ENCODE data around the gene EVI5L.

EVI5L gene

GRCh38 chr19:7905859-7906258 lies 75.8 kb downstream of the EVI5L start:
- Histone ChIP-seq H3K36me3 (peaks cover 40% of the 10 kb centered on the region), H3K27ac (no peak overlapping the region), H3K9me3 (ENCODE audit: severe bottlenecking) (no peaks in the 10 kb centered on the region), H3K4me3 (ENCODE audit: low read depth, low read length) (no peak overlapping the region), H3K27me3 (ENCODE audit: insufficient read depth, low read depth, severe bottlenecking) (no peaks in the 10 kb centered on the region)
- TF ChIP-seq, protein P1, sequence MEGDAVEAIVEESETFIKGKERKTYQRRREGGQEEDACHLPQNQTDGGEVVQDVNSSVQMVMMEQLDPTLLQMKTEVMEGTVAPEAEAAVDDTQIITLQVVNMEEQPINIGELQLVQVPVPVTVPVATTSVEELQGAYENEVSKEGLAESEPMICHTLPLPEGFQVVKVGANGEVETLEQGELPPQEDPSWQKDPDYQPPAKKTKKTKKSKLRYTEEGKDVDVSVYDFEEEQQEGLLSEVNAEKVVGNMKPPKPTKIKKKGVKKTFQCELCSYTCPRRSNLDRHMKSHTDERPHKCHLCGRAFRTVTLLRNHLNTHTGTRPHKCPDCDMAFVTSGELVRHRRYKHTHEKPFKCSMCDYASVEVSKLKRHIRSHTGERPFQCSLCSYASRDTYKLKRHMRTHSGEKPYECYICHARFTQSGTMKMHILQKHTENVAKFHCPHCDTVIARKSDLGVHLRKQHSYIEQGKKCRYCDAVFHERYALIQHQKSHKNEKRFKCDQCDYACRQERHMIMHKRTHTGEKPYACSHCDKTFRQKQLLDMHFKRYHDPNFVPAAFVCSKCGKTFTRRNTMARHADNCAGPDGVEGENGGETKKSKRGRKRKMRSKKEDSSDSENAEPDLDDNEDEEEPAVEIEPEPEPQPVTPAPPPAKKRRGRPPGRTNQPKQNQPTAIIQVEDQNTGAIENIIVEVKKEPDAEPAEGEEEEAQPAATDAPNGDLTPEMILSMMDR (IDR thresholded peaks at IDR 0.05; ENCODE audit: low read depth, low read length), result no peak
- DNase-seq, result no peak

- no peak for DNase-seq
- H3K9me3 ChIP-seq (ENCODE audit: severe bottlenecking), result no peaks in the 10 kb centered on the region
- no peaks in the 10 kb centered on the region for H3K27me3 ChIP-seq (ENCODE audit: insufficient read depth, low read depth, severe bottlenecking)
- H3K36me3 ChIP-seq, result peaks cover 51% of the 10 kb centered on the region
- no peak overlapping the region for H3K4me3 ChIP-seq (ENCODE audit: low read depth, low read length)
- no peak overlapping the region for H3K27ac ChIP-seq
- TF ChIP-seq, protein P1 (IDR thresholded peaks at IDR 0.05; ENCODE audit: low read depth, low read length), result no peak
Measured at GRCh38 chr19:7907122-7907521, 77.1 kb downstream of the EVI5L start.

DNA sequence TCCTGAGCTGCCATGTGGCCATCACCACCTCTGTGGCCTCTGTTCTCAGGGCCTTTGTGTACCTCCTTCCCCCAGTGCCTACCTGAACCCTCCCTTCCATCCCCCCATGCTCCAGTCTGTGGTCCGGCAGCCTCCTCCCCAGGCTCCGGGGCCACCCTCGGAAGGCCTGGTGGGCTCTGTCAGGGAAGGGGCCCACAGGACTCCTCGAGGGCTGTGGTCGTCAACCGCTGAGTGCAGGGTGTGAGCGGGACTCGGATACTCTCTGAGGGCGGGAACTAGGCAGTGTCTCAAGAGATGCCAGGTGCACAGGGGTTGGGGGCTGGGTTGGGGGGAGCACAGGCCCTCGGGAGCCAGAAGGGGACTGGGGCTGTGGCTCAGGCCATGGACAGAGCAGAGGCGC lies 77.5 kb downstream of the EVI5L start:
- no peaks in the 10 kb centered on the region for H3K27me3 ChIP-seq (ENCODE audit: insufficient read depth, low read depth, severe bottlenecking)

GRCh38 chr19:7908078-7908699 lies 78.2 kb downstream of the EVI5L start:
- TF ChIP-seq, protein P1 (IDR thresholded peaks at IDR 0.05; ENCODE audit: low read depth, low read length), result 0 out of 2 replicates have a peak, but pooled peaks have one; percentile 0
- H3K27me3 ChIP-seq (ENCODE audit: insufficient read depth, low read depth, severe bottlenecking), result no peaks in the 10 kb centered on the region
- no peak overlapping the region for H3K4me3 ChIP-seq (ENCODE audit: low read depth, low read length)
- no peaks in the 10 kb centered on the region for H3K9me3 ChIP-seq (ENCODE audit: severe bottlenecking)
- DNase-seq, result no peak
- peaks cover 56% of the 10 kb centered on the region for H3K36me3 ChIP-seq
- no peak overlapping the region for H3K27ac ChIP-seq

More for the DNA sequence above, 77.5 kb downstream of the EVI5L start:
- no peak for DNase-seq
- Histone ChIP-seq H3K27ac (no peak overlapping the region), H3K9me3 (ENCODE audit: severe bottlenecking) (no peaks in the 10 kb centered on the region), H3K4me3 (ENCODE audit: low read depth, low read length) (no peak overlapping the region), H3K36me3 (peaks cover 53% of the 10 kb centered on the region)
- TF ChIP-seq, protein P1 (IDR thresholded peaks at IDR 0.05; ENCODE audit: low read depth, low read length), result no peak

GRCh38 chr19:7908742-7909461 lies 78.9 kb downstream of the EVI5L start:
- Histone ChIP-seq H3K9me3 (ENCODE audit: severe bottlenecking) (no peaks in the 10 kb centered on the region), H3K27ac (no peak overlapping the region), H3K27me3 (ENCODE audit: insufficient read depth, low read depth, severe bottlenecking) (no peaks in the 10 kb centered on the region), H3K4me3 (ENCODE audit: low read depth, low read length) (no peak overlapping the region), H3K36me3 (peaks cover 56% of the 10 kb centered on the region)
- DNase-seq, result no peak
- TF ChIP-seq, protein P1 (IDR thresholded peaks at IDR 0.05; ENCODE audit: low read depth, low read length), result no peak

Measured in WERI-Rb-1 (cell line).